RWPE1 (cell line): Measurements from ENCODE around the gene TENT5C.

Experiments
- CTCF ChIA-PET: fragments of 350-600 bp; sonication (Branson Sonifier 250); formaldehyde crosslinking; extraction: SDS; loops from one replicate; lab custom pipeline; 2021; lab: Yijun Ruan, JAX
- POLR2A ChIA-PET: fragments of 400-600 bp; formaldehyde crosslinking; extraction: SDS; loops from one replicate; lab custom pipeline; 2020; ENCODE audit warnings: antibody characterized with exemption; ENCODE audit not compliant: low non-redundant PET; lab: Yijun Ruan, JAX
- DNase-seq: peaks from one replicate; pipeline ENCODE4 v3.0.0; 2012; ENCODE audit warnings: low spot score
- H3K27ac ChIP-seq: fragments of 450-650 bp; 2 replicates; pipeline ENCODE4 v1.5.1; 2017
- CTCF ChIP-seq: fragments of 450-650 bp; conservative IDR thresholded peaks from 2 replicates; pipeline ENCODE4 v1.5.1; 2017; ENCODE audit warnings: low read depth, mild to moderate bottlenecking

The TENT5C gene

GRCh38 chr1:117675907-117676430, 70.1 kb downstream of the TENT5C start:
- no peak for TF ChIP-seq CTCF
- H3K27ac ChIP-seq, result no peak overlapping the region
- DNase-seq, result no peak
- POLR2A ChIA-PET, result no interaction called here
- CTCF ChIA-PET, result interaction anchor here (0.6 kb wide), 2 partner anchors 82 to 219 kb away, joined by 3 to 4 read pairs; no protein-coding TSS in a partner anchor

GRCh38 chr1:117676615-117677130, 70.8 kb downstream of the TENT5C start:
- POLR2A ChIA-PET, result no interaction called here
- no peak for TF ChIP-seq CTCF
- DNase-seq, result no peak
- no peak overlapping the region for H3K27ac ChIP-seq
- CTCF ChIA-PET, result no interaction called here
